ENCODE results near the gene ARL2. TPM values are rescaled to one million over a fixed set of nuclear protein-coding genes. Genes with fewer than 3 reads are reported as not detected.

The ARL2 gene
- total RNA-seq, 1 experiment from 2014 or later: 98.9 TPM

DNA sequence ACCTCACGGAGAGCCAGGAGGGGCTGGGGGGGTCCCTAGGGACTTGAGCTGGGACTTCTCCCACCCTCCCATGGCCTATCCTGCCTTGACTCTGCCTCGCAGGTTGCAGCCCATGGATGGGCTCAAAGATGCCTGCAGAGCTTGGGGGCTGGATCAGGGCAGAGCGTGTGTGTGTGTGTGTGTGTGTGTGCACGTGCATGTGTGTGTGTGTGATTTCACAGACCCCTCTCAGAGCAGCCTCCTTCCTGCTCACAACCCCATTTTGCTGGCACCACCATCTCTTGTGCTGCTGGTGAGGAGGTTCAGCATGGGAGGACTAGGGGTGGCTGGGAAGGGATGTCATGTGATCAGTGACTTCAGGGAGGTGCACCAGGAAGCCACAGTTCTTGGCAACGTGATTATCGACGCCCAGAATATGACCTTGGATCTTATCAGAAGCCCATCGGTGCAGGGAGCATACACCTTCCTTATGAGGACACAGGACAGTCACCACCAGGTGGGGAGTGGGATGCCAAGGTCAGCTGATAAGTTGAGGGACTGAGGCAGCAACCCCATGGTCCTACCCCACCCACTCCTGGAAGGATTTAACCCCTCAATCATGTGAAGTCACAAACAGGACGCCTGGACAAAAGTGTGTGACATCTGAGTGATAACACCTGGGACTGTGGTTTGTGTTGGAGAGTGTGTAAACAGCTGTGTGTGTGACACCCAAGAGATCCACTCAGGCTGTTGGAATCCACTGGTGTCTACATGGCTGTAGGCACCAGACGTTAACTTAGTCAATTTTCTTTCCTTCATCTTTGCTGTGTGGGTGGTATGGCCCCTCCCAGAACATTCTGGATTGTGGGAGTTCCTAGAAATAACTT, 46.2 kb downstream of the ARL2 start:
- no peaks in the 10 kb centered on the region for H3K36me3 ChIP-seq (ENCODE audit: insufficient read depth, low read length, poor library complexity, severe bottlenecking)
- BruUV-seq (replicated peaks): no TSS peak
- TF ChIP-seq, protein P1, sequence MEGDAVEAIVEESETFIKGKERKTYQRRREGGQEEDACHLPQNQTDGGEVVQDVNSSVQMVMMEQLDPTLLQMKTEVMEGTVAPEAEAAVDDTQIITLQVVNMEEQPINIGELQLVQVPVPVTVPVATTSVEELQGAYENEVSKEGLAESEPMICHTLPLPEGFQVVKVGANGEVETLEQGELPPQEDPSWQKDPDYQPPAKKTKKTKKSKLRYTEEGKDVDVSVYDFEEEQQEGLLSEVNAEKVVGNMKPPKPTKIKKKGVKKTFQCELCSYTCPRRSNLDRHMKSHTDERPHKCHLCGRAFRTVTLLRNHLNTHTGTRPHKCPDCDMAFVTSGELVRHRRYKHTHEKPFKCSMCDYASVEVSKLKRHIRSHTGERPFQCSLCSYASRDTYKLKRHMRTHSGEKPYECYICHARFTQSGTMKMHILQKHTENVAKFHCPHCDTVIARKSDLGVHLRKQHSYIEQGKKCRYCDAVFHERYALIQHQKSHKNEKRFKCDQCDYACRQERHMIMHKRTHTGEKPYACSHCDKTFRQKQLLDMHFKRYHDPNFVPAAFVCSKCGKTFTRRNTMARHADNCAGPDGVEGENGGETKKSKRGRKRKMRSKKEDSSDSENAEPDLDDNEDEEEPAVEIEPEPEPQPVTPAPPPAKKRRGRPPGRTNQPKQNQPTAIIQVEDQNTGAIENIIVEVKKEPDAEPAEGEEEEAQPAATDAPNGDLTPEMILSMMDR (conservative IDR thresholded peaks at IDR 0.05; ENCODE audit: low read depth, low read length): no peak
- TF ChIP-seq EZH2 (IDR thresholded peaks at IDR 0.05; ENCODE audit: borderline replicate concordance, low read depth, low read length, poor library complexity, severe bottlenecking): no peak
- H3K9me3 ChIP-seq (ENCODE audit: low read depth, low read length, poor library complexity, severe bottlenecking): no peaks in the 10 kb centered on the region
- H3K4me1 ChIP-seq (ENCODE audit: insufficient read depth, low read length, poor library complexity, severe bottlenecking): no peaks in the 10 kb centered on the region
- H3K4me3 ChIP-seq (ENCODE audit: low read depth, low read length, poor library complexity, severe bottlenecking): no peak overlapping the region
- DNase-seq (ENCODE audit: low spot score): no peak
- intact Hi-C loops (cut with micrococcal nuclease; ENCODE audit: unreplicated experiment): no loop called here
- no peak overlapping the region for H3K27ac ChIP-seq (ENCODE audit: low read depth, low read length, poor library complexity, severe bottlenecking)
- ChIA-PET CTCF (no interaction called here), POLR2A (ENCODE audit: low non-redundant PET) (no interaction called here)
- no peaks in the 10 kb centered on the region for H3K27me3 ChIP-seq (replicated peaks; ENCODE audit: insufficient read depth, low read depth, low read length, poor library complexity)

GRCh38 chr11:65060913-65061408, 47.0 kb downstream of the ARL2 start:
- CTCF ChIA-PET: no interaction called here
- POLR2A ChIA-PET (ENCODE audit: low non-redundant PET): no interaction called here
- H3K4me1 ChIP-seq (ENCODE audit: insufficient read depth, low read length, poor library complexity, severe bottlenecking): no peaks in the 10 kb centered on the region
- no peaks in the 10 kb centered on the region for H3K9me3 ChIP-seq (ENCODE audit: low read depth, low read length, poor library complexity, severe bottlenecking)
- DNase-seq (ENCODE audit: low spot score): peak; percentile 25
- H3K36me3 ChIP-seq (ENCODE audit: insufficient read depth, low read length, poor library complexity, severe bottlenecking): no peaks in the 10 kb centered on the region
- no TSS peak for BruUV-seq (replicated peaks)
- no peak overlapping the region for H3K4me3 ChIP-seq (ENCODE audit: low read depth, low read length, poor library complexity, severe bottlenecking)
- intact Hi-C loops (cut with micrococcal nuclease; ENCODE audit: unreplicated experiment): no loop called here
- no peaks in the 10 kb centered on the region for H3K27me3 ChIP-seq (replicated peaks; ENCODE audit: insufficient read depth, low read depth, low read length, poor library complexity)
- TF ChIP-seq, protein P1 (conservative IDR thresholded peaks at IDR 0.05; ENCODE audit: low read depth, low read length): no peak; the same call in 1 of the 2 replicates
- no peak for TF ChIP-seq EZH2 (IDR thresholded peaks at IDR 0.05; ENCODE audit: borderline replicate concordance, low read depth, low read length, poor library complexity, severe bottlenecking)
- H3K27ac ChIP-seq (ENCODE audit: low read depth, low read length, poor library complexity, severe bottlenecking): no peak overlapping the region

DNA sequence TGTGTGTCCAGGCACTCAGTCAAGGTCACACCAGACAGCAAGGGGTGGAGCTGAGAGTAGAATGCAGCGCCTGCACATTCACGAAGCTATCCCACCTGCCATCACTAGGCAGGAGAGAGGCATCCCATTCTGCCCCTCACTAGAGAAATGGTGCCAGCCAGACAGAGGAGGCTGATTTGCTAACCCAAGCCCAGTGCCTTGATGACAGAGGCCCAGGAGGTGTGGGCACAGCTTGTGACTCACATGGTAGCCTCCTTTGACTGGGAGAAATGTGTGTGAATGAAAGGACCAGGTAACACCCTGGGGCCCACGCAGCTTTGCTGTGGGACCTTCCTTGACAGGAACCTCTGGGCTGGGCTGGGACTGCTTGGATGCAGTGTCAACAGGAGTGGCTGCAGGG, 49.6 kb downstream of the ARL2 start:
- Histone ChIP-seq H3K27ac (ENCODE audit: low read depth, low read length, poor library complexity, severe bottlenecking) (no peak overlapping the region), H3K36me3 (ENCODE audit: insufficient read depth, low read length, poor library complexity, severe bottlenecking) (no peaks in the 10 kb centered on the region), H3K27me3 (replicated peaks; ENCODE audit: insufficient read depth, low read depth, low read length, poor library complexity) (no peaks in the 10 kb centered on the region), H3K4me1 (ENCODE audit: insufficient read depth, low read length, poor library complexity, severe bottlenecking) (no peaks in the 10 kb centered on the region), H3K4me3 (ENCODE audit: low read depth, low read length, poor library complexity, severe bottlenecking) (no peak overlapping the region), H3K9me3 (ENCODE audit: low read depth, low read length, poor library complexity, severe bottlenecking) (no peaks in the 10 kb centered on the region)
- BruUV-seq (replicated peaks): no TSS peak
- no peak for DNase-seq (ENCODE audit: low spot score)
- TF ChIP-seq EZH2 (IDR thresholded peaks at IDR 0.05; ENCODE audit: borderline replicate concordance, low read depth, low read length, poor library complexity, severe bottlenecking): no peak
- TF ChIP-seq, protein P1 (conservative IDR thresholded peaks at IDR 0.05; ENCODE audit: low read depth, low read length): no peak
- intact Hi-C loops (cut with micrococcal nuclease; ENCODE audit: unreplicated experiment): no loop called here
- POLR2A ChIA-PET (ENCODE audit: low non-redundant PET): no interaction called here
- CTCF ChIA-PET: no interaction called here

Measured in A673 (cell line).